ENCODE results near the gene KIAA1217. TPM values are rescaled to one million over a fixed set of nuclear protein-coding genes. Genes with fewer than 3 reads are reported as not detected.

KIAA1217 gene
- total and polyA plus RNA-seq, 2 of the 8 experiments (the other 6 are each of a cell fraction or from before 2014, with no cell fraction given), result 4.5 to 15.6 TPM

GRCh38 chr10:24574161-24574560 lies 365.2 kb downstream of the KIAA1217 start (continued):
- no peak for TF ChIP-seq JUN (IDR thresholded peaks at IDR 0.05; ENCODE audit: low read depth, low read length)
- no peak for TF ChIP-seq POLR2AphosphoS5 (IDR thresholded peaks at IDR 0.05; ENCODE audit: low read depth, low read length)
- TF ChIP-seq RFX5 (IDR thresholded peaks at IDR 0.05; ENCODE audit: borderline replicate concordance, low read depth, low read length), result no peak

All from H1 (cell line).